ENCODE data around the gene STARD3NL. TPM values are rescaled to one million over a fixed set of nuclear protein-coding genes. Genes with fewer than 3 reads are reported as not detected.
A peak's percentile ranks its signal among the peaks of the same experiment; 100 is the strongest.

The STARD3NL gene, protein sequence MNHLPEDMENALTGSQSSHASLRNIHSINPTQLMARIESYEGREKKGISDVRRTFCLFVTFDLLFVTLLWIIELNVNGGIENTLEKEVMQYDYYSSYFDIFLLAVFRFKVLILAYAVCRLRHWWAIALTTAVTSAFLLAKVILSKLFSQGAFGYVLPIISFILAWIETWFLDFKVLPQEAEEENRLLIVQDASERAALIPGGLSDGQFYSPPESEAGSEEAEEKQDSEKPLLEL
- total RNA-seq (2012; rRNA removed), result 69.7 and 102 TPM in 2 replicates
- polyA plus RNA-seq (2012; rRNA removed), result 46.5 and 51.6 TPM in 2 replicates
- polyA plus RNA-seq (2012; cell fraction: cytosol; rRNA removed), result 11.7 and 13.9 TPM in 2 replicates
- polyA plus RNA-seq (2012; cell fraction: nucleus; rRNA removed; ENCODE audit: low replicate concordance), result 3.1 and 19.2 TPM in 2 replicates
- percentile 74 among the genes with signal in this experiment for Bru-seq, nascent RNA
- percentile 51 among the genes with signal in this experiment for BruChase-seq, experiment 1, labeled RNA remaining after a 6-hour chase
- BruChase-seq, experiment 2, labeled RNA remaining after a 2-hour chase, result percentile 52 among the genes with signal in this experiment
- long read RNA-seq, transcript STARD3NL-201 (9 exons, 1,728 nt), result major isoform, 67 of 92 reads
- long read RNA-seq, partial matches to known transcripts, result 3 of 92 reads
- long read RNA-seq, other reads (novel, unspliced or antisense), result 19 of 92 reads

DNA sequence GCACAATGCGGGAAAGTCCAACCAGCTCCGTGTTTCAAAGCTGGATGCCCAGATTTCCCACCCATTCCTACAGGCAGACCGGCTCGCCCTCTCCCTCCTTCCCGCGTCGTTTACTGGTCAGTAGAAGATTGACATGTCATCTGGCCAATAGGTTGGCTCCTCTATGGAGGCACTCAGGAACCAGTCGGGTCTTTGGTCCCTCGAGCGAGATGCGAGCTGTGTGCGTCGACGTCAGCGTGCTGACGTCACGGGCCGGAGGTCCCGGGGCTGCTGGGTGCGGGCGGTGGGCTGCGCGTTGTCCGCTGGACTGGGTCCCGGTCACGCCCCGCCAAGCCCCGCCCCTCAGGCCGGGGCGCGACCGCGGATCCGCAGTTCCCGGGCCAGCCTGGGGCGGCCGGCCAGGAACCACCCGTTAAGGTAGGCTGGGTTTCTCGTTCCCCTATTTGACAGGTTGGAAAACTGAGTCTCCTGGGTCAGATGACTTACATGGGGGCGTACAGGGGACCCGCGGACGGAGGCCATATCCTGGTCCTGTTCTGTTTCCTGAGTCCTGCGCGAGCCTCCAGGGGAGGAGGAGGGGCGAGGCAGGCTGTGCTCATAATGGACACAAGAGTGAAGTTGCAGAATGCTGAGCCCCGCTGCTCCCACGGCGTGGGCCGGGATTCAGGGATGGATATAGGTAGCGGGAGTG is at the start of gene STARD3NL:
TSS of gene STARD3NL (plus strand) at position 242 of the 691 bp plus-strand sequence. CDS start 29,260 bp downstream, outside the sequence.
- Histone ChIP-seq H3K79me1 (ENCODE audit: low read depth in 1 of 2, low read length in 2 of 2) (peaks cover 12 to 31% of the 10 kb centered on the region in 2 experiments), H2AK5ac (ENCODE audit: low read depth, low read length) (peak within 1 kb of the TSS; percentile 12; the same call in 1 of the 2 replicates), H3K18ac (ENCODE audit: low read depth, low read length) (peak within 1 kb of the TSS; percentile 37), H3K4me1 (ENCODE audit: control insufficient read depth, insufficient read depth, low read length) (peaks cover 6% of the 10 kb centered on the region), H3K56ac (ENCODE audit: extremely low read depth, insufficient read depth, low read length) (peak within 1 kb of the TSS; percentile 68), H2AFZ (replicated peaks; ENCODE audit: low read length, poor library complexity) (peak within 1 kb of the TSS; percentile 98), H3K36me3 (ENCODE audit: control insufficient read depth, insufficient read depth, low read length) (no peaks in the 10 kb centered on the region), H2BK5ac (ENCODE audit: low read depth, low read length, poor library complexity, severe bottlenecking) (peak within 1 kb of the TSS; percentile 75), H4K8ac (ENCODE audit: low read depth in 2 of 2, low read length in 2 of 2) (peak within 1 kb of the TSS; percentile 82 to 91), H3K4me2 (ENCODE audit: low read depth, low read length) (peak within 1 kb of the TSS; percentile 85), H2BK120ac (ENCODE audit: low read depth, low read length) (peak within 1 kb of the TSS; percentile 76), H4K5ac (ENCODE audit: low read depth, low read length) (peak within 1 kb of the TSS; percentile 66; the same call in 1 of the 2 replicates), H3K9me1 (ENCODE audit: insufficient read depth, low read length) (peaks cover 9% of the 10 kb centered on the region; the same call in 1 of the 2 replicates), H3K27me3 (ENCODE audit: control insufficient read depth, insufficient read depth, low read length) (no peaks in the 10 kb centered on the region), H4K20me1 (ENCODE audit: insufficient read depth, low read length) (peaks cover 7% of the 10 kb centered on the region; the same call in 1 of the 2 replicates), H3K9ac (ENCODE audit: low read depth, low read length) (peak within 1 kb of the TSS; percentile 79), H3K4ac (ENCODE audit: low read depth, low read length) (peak within 1 kb of the TSS; percentile 90), H2BK20ac (ENCODE audit: low read depth, low read length) (0 out of 2 replicates have a peak within 1 kb of the TSS, but pooled peaks have one; percentile 9), H2BK15ac (ENCODE audit: low read depth, low read length) (no peak within 1 kb of the TSS), H3K4me3 (ENCODE audit: insufficient read depth, low read depth, low read length) (peak within 1 kb of the TSS; percentile 65), H3K27ac (ENCODE audit: insufficient read depth, low read length) (peak within 1 kb of the TSS; percentile 83), H4K91ac (ENCODE audit: insufficient read depth, low read depth, low read length) (peak within 1 kb of the TSS; percentile 83), H3K23ac (ENCODE audit: low read depth, low read length) (peak within 1 kb of the TSS; percentile 64), H3K14ac (replicated peaks; ENCODE audit: low read depth, low read length) (peak within 1 kb of the TSS; percentile 84), H3K9me3 (ENCODE audit: control insufficient read depth, insufficient read depth, low read length) (no peaks in the 10 kb centered on the region), H2AK9ac (replicated peaks; ENCODE audit: low read depth, low read length, poor library complexity) (peak within 1 kb of the TSS; percentile 81)
- BruUV-seq (replicated peaks), result no TSS peak
- POLR2A ChIA-PET (ENCODE audit: unreplicated experiment), result interaction anchor here (0.6 kb wide), 1 partner anchor 1156 kb away, joined by 5 read pairs; no protein-coding TSS in a partner anchor
- peak; percentile 100 for DNase-seq
- 0% methylated on average over 17 of the region's 51 CpGs; no CpG with 5 or more reads in 1 of the 2 experiments for WGBS, 2 experiments (ENCODE audit: extremely low coverage in 2 of 2, insufficient read length in 1 of 2)
- in situ Hi-C loops (cut with MboI; ENCODE audit: low sequenced_read_pairs), result no loop called here
- CTCF ChIA-PET, result interaction anchor here (0.9 to 1.4 kb wide), 3 partner anchors 9 to 37 kb away, joined by 3 to 8 read pairs (median 7); no protein-coding TSS in a partner anchor
- dilution Hi-C loops (cut with HindIII; ENCODE audit: low sequenced_read_pairs, unreplicated experiment), result no loop called here
- peak; percentile 98 for ATAC-seq (ENCODE audit: low read depth)
- intact Hi-C loops (cut with micrococcal nuclease), result loop anchor here (2.0 to 10.0 kb wide), 3 partner anchors 37 to 1523 kb away; no protein-coding TSS in a partner anchor
- TF ChIP-seq, protein P1, sequence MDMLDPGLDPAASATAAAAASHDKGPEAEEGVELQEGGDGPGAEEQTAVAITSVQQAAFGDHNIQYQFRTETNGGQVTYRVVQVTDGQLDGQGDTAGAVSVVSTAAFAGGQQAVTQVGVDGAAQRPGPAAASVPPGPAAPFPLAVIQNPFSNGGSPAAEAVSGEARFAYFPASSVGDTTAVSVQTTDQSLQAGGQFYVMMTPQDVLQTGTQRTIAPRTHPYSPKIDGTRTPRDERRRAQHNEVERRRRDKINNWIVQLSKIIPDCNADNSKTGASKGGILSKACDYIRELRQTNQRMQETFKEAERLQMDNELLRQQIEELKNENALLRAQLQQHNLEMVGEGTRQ (IDR thresholded peaks at IDR 0.05; ENCODE audit: low read depth, low read length), result no peak; the same call in 1 of the 2 replicates
- TF ChIP-seq MAZ (IDR thresholded peaks at IDR 0.05; ENCODE audit: borderline replicate concordance, low read depth, low read length), result peak; percentile 11; the same call in 1 of the 2 replicates
- TF ChIP-seq RFX5 (IDR thresholded peaks at IDR 0.05; ENCODE audit: low read depth, low read length), result 0 out of 2 replicates have a peak, but pooled peaks have one; percentile 14
- TF ChIP-seq MXI1 (IDR thresholded peaks at IDR 0.05; ENCODE audit: borderline replicate concordance, low read depth, low read length), result no peak
- 0 out of 2 replicates have a peak, but pooled peaks have one; percentile 17 for TF ChIP-seq BHLHE40 (IDR thresholded peaks at IDR 0.05; ENCODE audit: low read depth, low read length)
- TF ChIP-seq, protein P2, sequence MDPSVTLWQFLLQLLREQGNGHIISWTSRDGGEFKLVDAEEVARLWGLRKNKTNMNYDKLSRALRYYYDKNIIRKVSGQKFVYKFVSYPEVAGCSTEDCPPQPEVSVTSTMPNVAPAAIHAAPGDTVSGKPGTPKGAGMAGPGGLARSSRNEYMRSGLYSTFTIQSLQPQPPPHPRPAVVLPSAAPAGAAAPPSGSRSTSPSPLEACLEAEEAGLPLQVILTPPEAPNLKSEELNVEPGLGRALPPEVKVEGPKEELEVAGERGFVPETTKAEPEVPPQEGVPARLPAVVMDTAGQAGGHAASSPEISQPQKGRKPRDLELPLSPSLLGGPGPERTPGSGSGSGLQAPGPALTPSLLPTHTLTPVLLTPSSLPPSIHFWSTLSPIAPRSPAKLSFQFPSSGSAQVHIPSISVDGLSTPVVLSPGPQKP (IDR thresholded peaks at IDR 0.05; ENCODE audit: borderline replicate concordance, low read depth, low read length), result no peak
- TF ChIP-seq MAFK (IDR thresholded peaks at IDR 0.05; ENCODE audit: low read depth, low read length), result no peak
- TF ChIP-seq, protein P3, sequence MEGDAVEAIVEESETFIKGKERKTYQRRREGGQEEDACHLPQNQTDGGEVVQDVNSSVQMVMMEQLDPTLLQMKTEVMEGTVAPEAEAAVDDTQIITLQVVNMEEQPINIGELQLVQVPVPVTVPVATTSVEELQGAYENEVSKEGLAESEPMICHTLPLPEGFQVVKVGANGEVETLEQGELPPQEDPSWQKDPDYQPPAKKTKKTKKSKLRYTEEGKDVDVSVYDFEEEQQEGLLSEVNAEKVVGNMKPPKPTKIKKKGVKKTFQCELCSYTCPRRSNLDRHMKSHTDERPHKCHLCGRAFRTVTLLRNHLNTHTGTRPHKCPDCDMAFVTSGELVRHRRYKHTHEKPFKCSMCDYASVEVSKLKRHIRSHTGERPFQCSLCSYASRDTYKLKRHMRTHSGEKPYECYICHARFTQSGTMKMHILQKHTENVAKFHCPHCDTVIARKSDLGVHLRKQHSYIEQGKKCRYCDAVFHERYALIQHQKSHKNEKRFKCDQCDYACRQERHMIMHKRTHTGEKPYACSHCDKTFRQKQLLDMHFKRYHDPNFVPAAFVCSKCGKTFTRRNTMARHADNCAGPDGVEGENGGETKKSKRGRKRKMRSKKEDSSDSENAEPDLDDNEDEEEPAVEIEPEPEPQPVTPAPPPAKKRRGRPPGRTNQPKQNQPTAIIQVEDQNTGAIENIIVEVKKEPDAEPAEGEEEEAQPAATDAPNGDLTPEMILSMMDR (conservative IDR thresholded peaks at IDR 0.05; ENCODE audit: low read depth, low read length), result no peak
- TF ChIP-seq CEBPB (IDR thresholded peaks at IDR 0.05; ENCODE audit: low read depth, low read length), result no peak

All from IMR-90 (cell line).